Astrocyte (in vitro differentiated cells and primary cell): Measurements from ENCODE around the gene TRAM2.

Experiments used
- EZH2 ChIP-seq: IDR thresholded peaks from 2 replicates; pipeline ENCODE4 v1.6.1; 2012; ENCODE audit warnings: mild to moderate bottlenecking, low read length, inconsistent platforms; ENCODE audit not compliant: insufficient read depth
- TF ChIP-seq, protein P1 (sequence below): IDR thresholded peaks from 2 replicates; pipeline ENCODE4 v1.5.1; 2011; ENCODE audit warnings: low read depth, mild to moderate bottlenecking, inconsistent platforms, low read length, moderate library complexity; ENCODE audit not compliant: insufficient read depth

DNA sequence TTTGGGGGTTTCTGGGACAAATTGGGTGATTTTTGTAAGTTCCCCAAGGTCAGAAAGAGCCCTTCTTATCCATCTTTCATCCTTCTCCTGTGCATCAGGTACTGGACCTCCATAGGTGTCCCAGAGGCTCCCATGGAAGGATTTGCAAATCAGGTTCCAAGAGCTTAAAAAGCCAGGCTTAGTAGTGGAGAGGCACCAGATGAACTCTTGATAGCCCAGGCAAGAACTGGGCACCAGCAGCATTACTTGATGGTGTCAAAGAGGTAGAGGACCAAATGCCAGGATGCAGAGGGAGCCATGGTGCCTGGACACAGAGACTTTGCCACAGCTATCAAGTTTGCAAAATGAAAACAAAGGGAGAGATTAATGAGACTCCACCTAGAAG lies 20.9 kb upstream of the TRAM2 start:
- TF ChIP-seq, protein P1, sequence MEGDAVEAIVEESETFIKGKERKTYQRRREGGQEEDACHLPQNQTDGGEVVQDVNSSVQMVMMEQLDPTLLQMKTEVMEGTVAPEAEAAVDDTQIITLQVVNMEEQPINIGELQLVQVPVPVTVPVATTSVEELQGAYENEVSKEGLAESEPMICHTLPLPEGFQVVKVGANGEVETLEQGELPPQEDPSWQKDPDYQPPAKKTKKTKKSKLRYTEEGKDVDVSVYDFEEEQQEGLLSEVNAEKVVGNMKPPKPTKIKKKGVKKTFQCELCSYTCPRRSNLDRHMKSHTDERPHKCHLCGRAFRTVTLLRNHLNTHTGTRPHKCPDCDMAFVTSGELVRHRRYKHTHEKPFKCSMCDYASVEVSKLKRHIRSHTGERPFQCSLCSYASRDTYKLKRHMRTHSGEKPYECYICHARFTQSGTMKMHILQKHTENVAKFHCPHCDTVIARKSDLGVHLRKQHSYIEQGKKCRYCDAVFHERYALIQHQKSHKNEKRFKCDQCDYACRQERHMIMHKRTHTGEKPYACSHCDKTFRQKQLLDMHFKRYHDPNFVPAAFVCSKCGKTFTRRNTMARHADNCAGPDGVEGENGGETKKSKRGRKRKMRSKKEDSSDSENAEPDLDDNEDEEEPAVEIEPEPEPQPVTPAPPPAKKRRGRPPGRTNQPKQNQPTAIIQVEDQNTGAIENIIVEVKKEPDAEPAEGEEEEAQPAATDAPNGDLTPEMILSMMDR = no peak
- no peak for TF ChIP-seq EZH2
